Upper lobe of left lung (tissue), 6 donors: ENCODE measurements around the gene OPALIN. TPM values are rescaled to one million over a fixed set of nuclear protein-coding genes. Genes with fewer than 3 reads are reported as not detected.

ENCODE experiments used
- ATAC-seq, 2 donors: fragments of 200-7000 bp; cut with Tn5 transposase; one replicate each; pipeline ENCODE4 v1.9.1; 2022; ENCODE audit warnings: mild to moderate bottlenecking in 2 of 2, moderate library complexity in 2 of 2; ENCODE audit not compliant: low FRiP score in 2 of 2
- DNase-seq, 2 donors: peaks; one replicate each; pipeline ENCODE4 v3.0.0-alpha.2; 2019 to 2020
- H3K27ac ChIP-seq, 4 donors: fragments of 200-600 bp; sonication (generic); one replicate each; pipeline ENCODE4 v1.5.1; 2016 to 2019
- H3K27me3 ChIP-seq, 4 donors: fragments of 200-600 bp; sonication (generic); one replicate each; pipeline ENCODE4 v1.5.1; 2017 to 2019
- H3K36me3 ChIP-seq, 4 donors: fragments of 200-600 bp; sonication (generic); one replicate each; pipeline ENCODE4 v1.5.1; 2016 to 2019
- H3K4me1 ChIP-seq, 4 donors: fragments of 200-600 bp; sonication (generic); one replicate each; pipeline ENCODE4 v1.5.1; 2018 to 2019
- H3K4me3 ChIP-seq, 4 donors: fragments of 200-600 bp; sonication (generic); one replicate each; pipeline ENCODE4 v1.5.1; 2017 to 2019; ENCODE audit warnings: mild to moderate bottlenecking in 2 of 4, moderate library complexity in 1 of 4
- H3K9me3 ChIP-seq, 4 donors: fragments of 200-600 bp; sonication (generic); one replicate each; pipeline ENCODE4 v1.5.1; 2018 to 2019
- EP300 ChIP-seq, 4 donors: sonication (generic); formaldehyde crosslinking; IDR thresholded peaks; one replicate each; pipeline ENCODE4 v1.5.1; 2017; ENCODE audit warnings: antibody characterized with exemption in 4 of 4, control low read depth in 2 of 4
- POLR2A ChIP-seq, 4 donors: fragments of 450-650 bp; IDR thresholded peaks; one replicate each; pipeline ENCODE4 v1.5.1; 2016 to 2017; ENCODE audit warnings: antibody characterized with exemption in 4 of 4, mild to moderate bottlenecking in 2 of 4
- POLR2AphosphoS5 ChIP-seq, 2 donors: sonication (generic); formaldehyde crosslinking; IDR thresholded peaks; one replicate each; pipeline ENCODE4 v1.5.1; 2017; ENCODE audit warnings: antibody characterized with exemption in 2 of 2
- WGBS, 2 donors: methylation state at CpG; one replicate each; pipeline ENCODE4 v1.1.5; 2017 to 2018; 5-methylcytosine and 5-hydroxymethylcytosine counted together
- total RNA-seq, 6 donors: library from RNA; depleted of rRNA in 4 of 6; stranded (reverse); fragments of >200 nt in 4 of 6; gene quantifications; one replicate each; pipeline versions ENCODE4 v1.1.0 to v1.2.1, GENCODE V29; 2016 to 2021
- TF ChIP-seq, protein P1 (sequence below), 6 experiments: fragments of 450-650 bp in 4 of 6; fragments of 200-600 bp in 2 of 6; sonication (generic) in 2 of 6; IDR thresholded peaks; one replicate each; pipeline ENCODE4 v1.5.1; 2016 to 2019; ENCODE audit warnings: antibody characterized with exemption in 6 of 6
- donor health status: DM: no; HTN: no; CAD: no; lungs with moderate emphysema.
- donor health status: DM: no; HTN: yes; CAD: no; lungs with severe emphysema.

OPALIN gene
- total RNA-seq, 6 donors from 2014 or later = not detected

DNA sequence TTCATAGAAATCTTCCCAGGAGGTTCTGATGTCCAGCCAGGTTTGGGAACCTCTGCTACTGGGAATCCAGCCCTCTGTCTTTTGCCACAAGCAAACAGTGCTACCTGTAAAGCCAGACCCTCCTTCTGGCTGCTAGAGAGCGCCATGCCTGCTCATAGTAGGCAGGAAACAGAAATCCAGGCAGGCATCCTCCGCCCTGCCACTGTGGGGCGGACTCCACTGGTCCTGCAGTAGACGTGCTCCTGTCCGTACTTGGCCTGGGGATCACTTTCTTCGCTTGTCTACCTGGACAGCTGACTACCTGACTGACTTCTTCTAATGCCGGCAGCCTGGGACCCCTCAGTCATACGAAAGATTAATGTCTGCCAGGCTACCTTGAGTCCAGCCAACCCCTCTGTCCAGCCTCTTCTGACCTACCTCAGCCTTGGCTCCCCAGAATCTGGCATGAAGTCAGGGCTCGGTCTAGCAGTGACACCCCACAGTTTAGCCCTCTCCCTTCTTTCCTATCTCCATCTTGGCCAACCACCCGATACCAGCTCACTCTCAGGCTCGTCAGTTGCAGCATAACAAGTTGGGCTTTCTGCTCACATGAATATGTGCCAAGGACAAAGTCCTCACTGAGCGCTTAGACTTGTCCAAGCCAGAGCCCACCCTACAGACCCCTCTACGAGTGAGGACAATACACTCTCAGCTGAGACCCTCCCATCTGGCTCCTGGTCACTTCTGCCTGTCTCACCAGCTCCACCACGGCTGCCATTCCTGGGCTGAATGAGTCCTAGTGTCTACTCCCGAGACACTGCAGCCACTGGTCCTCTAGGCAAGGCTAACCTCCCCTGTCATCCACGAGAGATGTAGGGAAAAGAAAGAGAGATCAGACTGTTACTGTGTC lies 43.9 kb upstream of the OPALIN start:
- no peaks in the 10 kb centered on the region for H3K27me3 ChIP-seq
- ATAC-seq (no peak), DNase-seq (peak in 1 of 2 donors; percentile 13)
- WGBS, 2 donors = 72 to 78% methylated on average over 16 of the region's 16 CpGs
- no peak overlapping the region for H3K4me3 ChIP-seq
- TF ChIP-seq, protein P1, sequence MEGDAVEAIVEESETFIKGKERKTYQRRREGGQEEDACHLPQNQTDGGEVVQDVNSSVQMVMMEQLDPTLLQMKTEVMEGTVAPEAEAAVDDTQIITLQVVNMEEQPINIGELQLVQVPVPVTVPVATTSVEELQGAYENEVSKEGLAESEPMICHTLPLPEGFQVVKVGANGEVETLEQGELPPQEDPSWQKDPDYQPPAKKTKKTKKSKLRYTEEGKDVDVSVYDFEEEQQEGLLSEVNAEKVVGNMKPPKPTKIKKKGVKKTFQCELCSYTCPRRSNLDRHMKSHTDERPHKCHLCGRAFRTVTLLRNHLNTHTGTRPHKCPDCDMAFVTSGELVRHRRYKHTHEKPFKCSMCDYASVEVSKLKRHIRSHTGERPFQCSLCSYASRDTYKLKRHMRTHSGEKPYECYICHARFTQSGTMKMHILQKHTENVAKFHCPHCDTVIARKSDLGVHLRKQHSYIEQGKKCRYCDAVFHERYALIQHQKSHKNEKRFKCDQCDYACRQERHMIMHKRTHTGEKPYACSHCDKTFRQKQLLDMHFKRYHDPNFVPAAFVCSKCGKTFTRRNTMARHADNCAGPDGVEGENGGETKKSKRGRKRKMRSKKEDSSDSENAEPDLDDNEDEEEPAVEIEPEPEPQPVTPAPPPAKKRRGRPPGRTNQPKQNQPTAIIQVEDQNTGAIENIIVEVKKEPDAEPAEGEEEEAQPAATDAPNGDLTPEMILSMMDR (IDR thresholded peaks at IDR 0.05) = no peak
- TF ChIP-seq POLR2A (IDR thresholded peaks at IDR 0.05) (no peak), POLR2AphosphoS5 (IDR thresholded peaks at IDR 0.05) (no peak)
- H3K36me3 ChIP-seq = no peaks in the 10 kb centered on the region
- no peaks in the 10 kb centered on the region for H3K9me3 ChIP-seq
- no peaks in the 10 kb centered on the region for H3K4me1 ChIP-seq
- no peak overlapping the region for H3K27ac ChIP-seq

DNA sequence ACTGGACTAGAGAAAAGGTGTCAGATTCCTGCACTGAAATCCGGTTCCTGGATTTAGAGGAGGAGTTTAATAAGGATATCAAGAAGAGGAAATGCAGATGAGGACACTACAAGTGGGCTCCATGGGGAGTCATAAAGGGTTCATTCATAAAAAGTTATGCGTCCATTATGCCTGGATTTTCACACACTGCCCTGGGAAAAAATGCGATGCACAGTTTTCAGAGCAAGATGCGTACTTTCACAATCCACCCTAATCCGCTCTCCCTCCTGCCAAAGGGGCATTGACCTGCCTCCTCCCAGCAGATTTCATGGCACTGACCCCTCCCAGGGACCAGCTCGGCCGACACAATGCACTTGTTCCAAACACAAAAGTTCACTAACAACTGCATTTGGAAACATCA lies 42.2 kb upstream of the OPALIN start:
- peak in 1 of 2 donors; percentile 11 for DNase-seq
- TF ChIP-seq POLR2A (IDR thresholded peaks at IDR 0.05) = no peak
- TF ChIP-seq EP300 (IDR thresholded peaks at IDR 0.05) = no peak
- TF ChIP-seq, protein P1 (IDR thresholded peaks at IDR 0.05) = no peak
- TF ChIP-seq POLR2AphosphoS5 (IDR thresholded peaks at IDR 0.05) = no peak
- no peaks in the 10 kb centered on the region for H3K27me3 ChIP-seq

DNA sequence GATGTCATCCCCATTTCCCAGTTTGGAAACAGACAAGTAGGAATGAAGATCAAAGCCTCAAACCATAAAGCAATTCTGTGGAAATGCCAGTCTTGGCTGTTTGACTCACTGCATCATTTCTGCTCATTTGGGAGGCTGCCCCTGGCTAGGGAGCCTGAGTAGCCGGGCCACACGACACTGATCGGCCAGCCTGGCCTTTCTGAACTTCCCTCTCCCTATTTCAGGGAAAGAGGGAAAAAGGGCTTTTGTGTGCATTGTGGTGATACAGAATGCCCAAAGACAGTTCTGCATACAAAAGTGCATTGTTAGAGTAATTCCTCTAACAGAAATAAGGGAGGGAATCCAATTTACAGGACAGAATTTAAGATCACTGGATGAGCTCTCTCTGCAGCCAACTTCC lies 41.7 kb upstream of the OPALIN start:
- no peaks in the 10 kb centered on the region for H3K27me3 ChIP-seq
- no peak overlapping the region for H3K4me3 ChIP-seq
- H3K27ac ChIP-seq = no peak overlapping the region
- no peak for TF ChIP-seq POLR2A (IDR thresholded peaks at IDR 0.05)
- TF ChIP-seq POLR2AphosphoS5 (IDR thresholded peaks at IDR 0.05) = no peak
- no peak for TF ChIP-seq EP300 (IDR thresholded peaks at IDR 0.05)
- TF ChIP-seq, protein P1 (IDR thresholded peaks at IDR 0.05) = no peak
- H3K9me3 ChIP-seq = no peaks in the 10 kb centered on the region
- H3K4me1 ChIP-seq = peaks cover 0 to 7% (median 0%) of the 10 kb centered on the region in 4 donors
- no peaks in the 10 kb centered on the region for H3K36me3 ChIP-seq
- ATAC-seq (no peak), DNase-seq (no peak)
- 55 to 80% methylated on average over 3 of the region's 3 CpGs for WGBS, 2 donors

More for the DNA sequence above, 42.2 kb upstream of the OPALIN start:
- Histone ChIP-seq H3K9me3 (no peaks in the 10 kb centered on the region), H3K36me3 (no peaks in the 10 kb centered on the region), H3K27ac (no peak overlapping the region), H3K4me3 (no peak overlapping the region), H3K4me1 (peaks cover 0 to 2% (median 0%) of the 10 kb centered on the region in 4 donors)
- WGBS, 2 donors = 55 to 70% methylated on average over 7 of the region's 7 CpGs
- ATAC-seq = no peak

DNA sequence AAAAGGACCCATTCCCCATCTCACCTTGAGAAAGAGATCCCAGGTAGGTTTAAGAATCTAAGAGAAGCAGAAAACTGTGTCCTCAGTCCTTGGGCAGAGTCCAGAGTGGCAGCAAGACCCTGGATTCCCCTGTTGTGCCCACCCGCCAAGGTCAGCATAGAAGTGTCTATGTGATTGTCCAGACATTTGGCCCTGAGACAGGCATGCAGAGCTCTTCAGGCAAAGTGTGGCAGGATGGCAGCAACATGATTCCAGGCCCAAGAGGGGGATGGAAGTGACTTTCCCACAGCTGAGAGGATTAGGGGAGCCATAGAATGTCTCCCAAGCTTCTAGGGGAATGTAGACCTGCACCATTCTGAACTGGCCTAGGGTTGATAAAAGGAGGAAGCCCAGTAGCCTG lies 39.1 kb upstream of the OPALIN start:
- H3K27ac ChIP-seq = no peak overlapping the region
- 100% methylated on average over 1 of the region's 1 CpG for WGBS, 2 donors
- no peaks in the 10 kb centered on the region for H3K36me3 ChIP-seq
- H3K4me3 ChIP-seq = no peak overlapping the region
- no peak for TF ChIP-seq POLR2AphosphoS5 (IDR thresholded peaks at IDR 0.05)
- no peak for TF ChIP-seq POLR2A (IDR thresholded peaks at IDR 0.05)
- TF ChIP-seq, protein P1 (IDR thresholded peaks at IDR 0.05) = no peak
- no peak for TF ChIP-seq EP300 (IDR thresholded peaks at IDR 0.05)
- H3K4me1 ChIP-seq = peaks cover 0 to 7% (median 0%) of the 10 kb centered on the region in 4 donors
- DNase-seq (no peak), ATAC-seq (no peak)
- no peaks in the 10 kb centered on the region for H3K9me3 ChIP-seq
- H3K27me3 ChIP-seq = no peaks in the 10 kb centered on the region
